K562 (cell line): Measurements from ENCODE around the gene POLR3G. TPM values are rescaled to one million over a fixed set of nuclear protein-coding genes. Genes with fewer than 3 reads are reported as not detected.

Experiments
- ARID1B ChIP-seq: fragments of 450-650 bp; IDR thresholded peaks from 2 replicates; pipeline ENCODE4 v1.6.1; 2016; ENCODE audit warnings: antibody characterized with exemption, mild to moderate bottlenecking, inconsistent platforms
- COPS2 ChIP-seq: fragments of 450-650 bp; conservative IDR thresholded peaks from 2 replicates; pipeline ENCODE4 v1.6.1; 2016; ENCODE audit warnings: mild to moderate bottlenecking, moderate library complexity
- DNMT1 ChIP-seq: fragments of 450-650 bp; IDR thresholded peaks from 2 replicates; pipeline ENCODE4 v1.6.1; 2016; ENCODE audit warnings: antibody characterized with exemption, mild to moderate bottlenecking
- ESRRB ChIP-seq: fragments of 250-450 bp; sonication (Bioruptor Pico); IDR thresholded peaks from 2 replicates; pipeline ENCODE4 v1.5.0; 2020; ENCODE audit warnings: mild to moderate bottlenecking, moderate library complexity, borderline replicate concordance
- FOXP1 ChIP-seq: sonication (generic); formaldehyde crosslinking; IDR thresholded peaks from 2 replicates; pipeline ENCODE4 v1.8.0; 2022; ENCODE audit warnings: mild to moderate bottlenecking, missing genetic modification reagents
- GABPA ChIP-seq: fragments of 200-800 bp; sonication (Bioruptor generic); conservative IDR thresholded peaks from 2 replicates; pipeline ENCODE4 v1.6.1; 2016; ENCODE audit warnings: low read depth, missing genetic modification characterization, missing compliant biosample characterization
- HMG20A ChIP-seq: fragments of 450-650 bp; formaldehyde crosslinking; conservative IDR thresholded peaks from 2 replicates; pipeline ENCODE4 v1.4.0; 2020; ENCODE audit warnings: mild to moderate bottlenecking, mixed read lengths
- MXI1 ChIP-seq: IDR thresholded peaks from 2 replicates; pipeline ENCODE4 v1.6.1; 2011; ENCODE audit warnings: low read depth, mild to moderate bottlenecking, improper control_type of control experiment, low read length
- MYNN ChIP-seq, 2 experiments: sonication (generic); formaldehyde crosslinking in 1 of 2; IDR thresholded peaks; 2 replicates each; pipeline versions ENCODE4 v1.5.0 to v1.6.1; 2016 to 2020; ENCODE audit warnings: antibody characterized with exemption in 1 of 2, missing genetic modification reagents in 1 of 2
- RFX5 ChIP-seq: IDR thresholded peaks from 2 replicates; pipeline ENCODE4 v1.6.1; 2011; ENCODE audit warnings: low read depth, mild to moderate bottlenecking, improper control_type of control experiment, low read length
- SMAD1 ChIP-seq: fragments of 150-350 bp; IDR thresholded peaks from 2 replicates; pipeline ENCODE4 v1.6.1; 2014; ENCODE audit warnings: low read length, low read depth; ENCODE audit not compliant: partially characterized antibody
- SMARCB1 ChIP-seq: IDR thresholded peaks from 2 replicates; pipeline ENCODE4 v1.6.1; 2011; ENCODE audit warnings: improper control_type of control experiment, low read depth; ENCODE audit not compliant: insufficient read length
- XRCC3 ChIP-seq: fragments of 450-650 bp; IDR thresholded peaks from 2 replicates; pipeline ENCODE4 v1.6.1; 2017; ENCODE audit warnings: mild to moderate bottlenecking, moderate library complexity
- ZNF134 ChIP-seq: fragments of 250-450 bp; sonication (Bioruptor Pico); conservative IDR thresholded peaks from 2 replicates; pipeline ENCODE4 v1.4.0; 2020
- ZNF41 ChIP-seq: fragments of 250-450 bp; sonication (Bioruptor Pico); conservative IDR thresholded peaks from 2 replicates; pipeline ENCODE4 v1.4.0; 2020; ENCODE audit warnings: mild to moderate bottlenecking
- polyA plus RNA-seq, 8 experiments: library from polyadenylated mRNA; depleted of rRNA in 4 of 8; stranded (reverse) in 5 of 8; unstranded in 3 of 8; fragments of >200 nt; fragmentation: Nextera tagmentation in 2 of 8; fragmentation: Illumina TruSeq in 1 of 8; extraction: Ambion mirVana in 2 of 8; extraction: Trizol in 1 of 8; gene quantifications; 2 replicates each; pipeline versions ENCODE4 v1.2.1 to v1.2.3, GENCODE V29; 2011 to 2014; ENCODE audit warnings: inconsistent platforms in 1 of 8, missing spikeins in 1 of 8
- total RNA-seq, 7 experiments: library from RNA; depleted of rRNA in 6 of 7; stranded (reverse); fragments of >200 nt in 6 of 7; fragmentation: Illumina TruSeq in 2 of 7; extraction: Trizol in 2 of 7; gene quantifications; 2 replicates each; pipeline versions ENCODE4 v1.2.1 to v1.2.3, GENCODE V29; 2011 to 2021; ENCODE audit warnings: low replicate concordance in 1 of 7
- TF ChIP-seq, protein P1 (sequence below): fragments of 250-450 bp; sonication (Bioruptor Pico); IDR thresholded peaks from 2 replicates; pipeline ENCODE4 v1.5.0; 2021; ENCODE audit warnings: mild to moderate bottlenecking, moderate library complexity
- TF ChIP-seq, protein P2 (sequence below): fragments of 450-650 bp; IDR thresholded peaks from 2 replicates; pipeline ENCODE4 v1.6.1; 2016; ENCODE audit warnings: antibody characterized with exemption
- TF ChIP-seq, protein P3 (sequence below): fragments of 450-650 bp; formaldehyde crosslinking; IDR thresholded peaks from 2 replicates; pipeline ENCODE4 v1.4.0; 2020; ENCODE audit warnings: mild to moderate bottlenecking, mixed read lengths
- TF ChIP-seq, protein P4 (sequence below): fragments of 250-450 bp; sonication (Bioruptor Pico); IDR thresholded peaks from 2 replicates; pipeline ENCODE4 v1.5.0; 2021; ENCODE audit warnings: mild to moderate bottlenecking, borderline replicate concordance

POLR3G gene
- total and polyA plus RNA-seq, 9 of the 15 experiments (the other 6 are each of a cell fraction or from before 2014, with no cell fraction given) = 39.0 to 111 (median 59.0) TPM

DNA sequence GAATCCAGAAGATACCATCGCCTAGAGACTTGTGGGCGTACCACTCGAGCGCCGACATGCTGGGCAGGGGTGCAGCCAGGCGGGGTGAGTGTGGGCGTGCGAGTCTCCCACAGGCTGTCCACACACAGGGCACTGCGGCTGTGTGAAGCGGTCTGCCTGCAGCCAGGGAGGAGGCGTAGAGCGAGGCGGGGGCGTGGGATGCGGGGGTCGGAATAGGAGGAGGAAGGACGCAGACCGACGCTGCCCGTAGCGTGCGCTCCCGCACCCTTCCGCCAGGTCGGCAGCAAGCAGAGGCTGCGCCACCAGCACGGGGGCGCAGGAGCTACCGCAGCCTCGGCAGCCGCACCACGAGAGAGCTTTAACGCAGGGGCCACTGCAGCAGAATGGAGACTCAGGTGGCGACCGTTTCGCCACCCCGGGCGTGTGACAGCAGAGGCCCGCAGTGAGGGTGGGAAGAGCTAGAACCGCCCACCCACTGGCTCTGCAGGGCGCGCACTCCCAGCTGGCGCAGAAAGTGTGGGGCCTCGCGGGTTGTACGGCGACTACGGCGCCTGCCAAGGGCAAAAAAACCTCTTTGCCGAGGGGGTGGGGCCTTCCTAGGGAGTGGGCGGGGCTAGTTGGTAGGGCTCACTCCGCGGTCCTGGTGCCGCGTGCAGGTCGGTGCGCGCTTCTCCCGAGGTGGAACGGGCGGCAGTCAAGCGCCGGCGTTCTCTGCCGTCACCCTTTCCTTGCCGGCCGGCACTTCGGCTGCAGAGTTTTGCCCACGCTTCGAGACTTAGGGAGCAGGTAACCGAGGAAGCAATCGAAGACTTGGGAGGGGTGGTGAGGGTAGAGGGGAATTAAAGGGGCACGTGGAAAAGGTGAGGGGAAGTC lies at the start of gene POLR3G, which contains the start of gene MBLAC2 (continued):
- TF ChIP-seq, protein P1, sequence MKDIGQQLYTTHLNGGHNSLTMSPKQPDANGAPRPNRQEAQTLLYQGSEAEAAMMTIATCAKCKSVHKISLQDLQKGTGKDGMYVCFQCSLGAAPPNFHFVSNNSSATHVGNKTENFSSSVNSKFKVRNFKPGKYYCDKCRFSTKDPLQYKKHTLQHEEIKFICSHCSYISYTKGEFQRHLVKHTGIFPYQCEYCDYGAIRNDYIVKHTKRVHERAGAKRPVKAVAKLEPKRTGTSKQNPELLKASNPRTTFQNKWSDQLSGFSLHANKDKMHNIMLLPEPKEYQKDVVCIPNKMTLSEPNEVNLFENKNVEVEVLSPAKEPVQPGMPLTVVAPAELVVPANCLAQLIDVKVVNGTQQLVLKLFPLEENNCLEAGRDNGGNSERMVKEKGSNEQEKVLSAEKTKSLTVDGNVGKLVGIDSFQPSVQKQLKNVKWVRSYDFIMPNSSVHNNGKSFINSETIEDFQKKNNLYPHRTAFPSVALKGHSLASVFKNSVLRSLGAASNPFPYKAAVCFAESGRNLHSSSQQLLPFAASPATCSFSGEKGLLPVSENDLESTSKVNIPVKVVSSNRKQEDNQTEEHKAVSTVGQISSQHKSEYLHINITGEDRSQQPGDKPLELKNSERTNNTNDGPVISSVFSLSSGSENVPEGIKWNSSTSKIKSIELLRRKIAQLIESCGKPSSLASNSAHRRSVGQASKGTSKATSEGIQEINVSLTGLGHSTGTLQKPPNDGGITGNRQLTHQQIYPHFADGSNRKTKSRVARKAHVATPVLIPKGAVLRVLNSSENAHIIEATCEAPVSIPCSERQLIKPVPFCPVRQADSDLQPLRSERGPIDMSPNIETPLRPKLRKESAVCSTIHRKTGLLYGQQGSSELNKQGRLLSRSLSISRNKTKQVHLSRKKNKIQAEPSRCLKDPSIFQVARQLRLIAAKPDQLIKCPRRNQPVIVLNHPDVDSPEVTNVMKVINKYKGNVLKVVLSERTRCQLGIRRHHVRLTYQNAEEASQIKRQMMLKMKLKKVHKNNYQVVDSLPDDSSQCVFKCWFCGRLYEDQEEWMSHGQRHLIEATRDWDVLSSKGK (CRISPR knock-in tag) = no peak
- TF ChIP-seq MXI1 (peak; percentile 59; the same call in 1 of the 2 replicates), DNMT1 (no peak), GABPA (tag) (peak; percentile 45; the same call in 1 of the 2 replicates), ARID1B (peak; percentile 59), ZNF41 (CRISPR knock-in tag) (no peak), SMARCB1 (no peak), MYNN (IDR thresholded peaks at IDR 0.05) (peak; percentile 64), MYNN (CRISPR knock-in tag; IDR thresholded peaks at IDR 0.05) (no peak), HMG20A (no peak), RFX5 (no peak), COPS2 (no peak), ZNF134 (no peak), FOXP1 (CRISPR knock-in tag) (peak; percentile 93), XRCC3 (no peak), SMAD1 (no peak), ESRRB (no peak)
- TF ChIP-seq, protein P2, sequence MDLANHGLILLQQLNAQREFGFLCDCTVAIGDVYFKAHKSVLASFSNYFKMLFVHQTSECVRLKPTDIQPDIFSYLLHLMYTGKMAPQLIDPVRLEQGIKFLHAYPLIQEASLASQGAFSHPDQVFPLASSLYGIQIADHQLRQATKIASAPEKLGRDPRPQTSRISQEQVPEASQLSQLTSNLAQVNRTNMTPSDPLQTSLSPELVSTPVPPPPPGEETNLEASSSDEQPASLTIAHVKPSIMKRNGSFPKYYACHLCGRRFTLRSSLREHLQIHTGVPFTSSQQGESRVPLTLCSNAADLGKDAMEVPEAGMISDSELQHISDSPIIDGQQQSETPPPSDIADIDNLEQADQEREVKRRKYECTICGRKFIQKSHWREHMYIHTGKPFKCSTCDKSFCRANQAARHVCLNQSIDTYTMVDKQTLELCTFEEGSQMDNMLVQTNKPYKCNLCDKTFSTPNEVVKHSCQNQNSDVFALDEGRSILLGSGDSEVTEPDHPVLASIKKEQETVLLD = peak; percentile 84
- TF ChIP-seq, protein P3, sequence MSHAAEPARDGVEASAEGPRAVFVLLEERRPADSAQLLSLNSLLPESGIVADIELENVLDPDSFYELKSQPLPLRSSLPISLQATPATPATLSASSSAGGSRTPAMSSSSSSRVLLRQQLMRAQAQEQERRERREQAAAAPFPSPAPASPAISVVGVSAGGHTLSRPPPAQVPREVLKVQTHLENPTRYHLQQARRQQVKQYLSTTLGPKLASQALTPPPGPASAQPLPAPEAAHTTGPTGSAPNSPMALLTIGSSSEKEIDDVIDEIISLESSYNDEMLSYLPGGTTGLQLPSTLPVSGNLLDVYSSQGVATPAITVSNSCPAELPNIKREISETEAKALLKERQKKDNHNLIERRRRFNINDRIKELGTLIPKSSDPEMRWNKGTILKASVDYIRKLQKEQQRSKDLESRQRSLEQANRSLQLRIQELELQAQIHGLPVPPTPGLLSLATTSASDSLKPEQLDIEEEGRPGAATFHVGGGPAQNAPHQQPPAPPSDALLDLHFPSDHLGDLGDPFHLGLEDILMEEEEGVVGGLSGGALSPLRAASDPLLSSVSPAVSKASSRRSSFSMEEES = no peak
- TF ChIP-seq, protein P4, sequence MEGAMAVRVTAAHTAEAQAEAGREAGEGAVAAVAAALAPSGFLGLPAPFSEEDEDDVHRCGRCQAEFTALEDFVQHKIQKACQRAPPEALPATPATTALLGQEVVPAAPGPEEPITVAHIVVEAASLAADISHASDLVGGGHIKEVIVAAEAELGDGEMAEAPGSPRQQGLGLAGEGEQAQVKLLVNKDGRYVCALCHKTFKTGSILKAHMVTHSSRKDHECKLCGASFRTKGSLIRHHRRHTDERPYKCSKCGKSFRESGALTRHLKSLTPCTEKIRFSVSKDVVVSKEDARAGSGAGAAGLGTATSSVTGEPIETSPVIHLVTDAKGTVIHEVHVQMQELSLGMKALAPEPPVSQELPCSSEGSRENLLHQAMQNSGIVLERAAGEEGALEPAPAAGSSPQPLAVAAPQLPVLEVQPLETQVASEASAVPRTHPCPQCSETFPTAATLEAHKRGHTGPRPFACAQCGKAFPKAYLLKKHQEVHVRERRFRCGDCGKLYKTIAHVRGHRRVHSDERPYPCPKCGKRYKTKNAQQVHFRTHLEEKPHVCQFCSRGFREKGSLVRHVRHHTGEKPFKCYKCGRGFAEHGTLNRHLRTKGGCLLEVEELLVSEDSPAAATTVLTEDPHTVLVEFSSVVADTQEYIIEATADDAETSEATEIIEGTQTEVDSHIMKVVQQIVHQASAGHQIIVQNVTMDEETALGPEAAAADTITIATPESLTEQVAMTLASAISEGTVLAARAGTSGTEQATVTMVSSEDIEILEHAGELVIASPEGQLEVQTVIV (CRISPR knock-in tag) = no peak; the same call in 1 of the 2 replicates
